ENCODE results near the gene ATOH8. TPM values are rescaled to one million over a fixed set of nuclear protein-coding genes. Genes with fewer than 3 reads are reported as not detected.

ATOH8 gene
- total RNA-seq, 2 donors from 2014 or later = 35.1 to 116 TPM

GRCh38 chr2:85731606-85732005, 22.2 kb upstream of the ATOH8 start:
- Histone ChIP-seq H3K9me3 (no peaks in the 10 kb centered on the region), H3K4me3 (no peak overlapping the region), H3K27me3 (no peaks in the 10 kb centered on the region), H3K27ac (no peak overlapping the region), H3K36me3 (no peaks in the 10 kb centered on the region), H3K4me1 (peaks cover 0 to 26% of the 10 kb centered on the region in 2 donors)
- TF ChIP-seq, protein P1, sequence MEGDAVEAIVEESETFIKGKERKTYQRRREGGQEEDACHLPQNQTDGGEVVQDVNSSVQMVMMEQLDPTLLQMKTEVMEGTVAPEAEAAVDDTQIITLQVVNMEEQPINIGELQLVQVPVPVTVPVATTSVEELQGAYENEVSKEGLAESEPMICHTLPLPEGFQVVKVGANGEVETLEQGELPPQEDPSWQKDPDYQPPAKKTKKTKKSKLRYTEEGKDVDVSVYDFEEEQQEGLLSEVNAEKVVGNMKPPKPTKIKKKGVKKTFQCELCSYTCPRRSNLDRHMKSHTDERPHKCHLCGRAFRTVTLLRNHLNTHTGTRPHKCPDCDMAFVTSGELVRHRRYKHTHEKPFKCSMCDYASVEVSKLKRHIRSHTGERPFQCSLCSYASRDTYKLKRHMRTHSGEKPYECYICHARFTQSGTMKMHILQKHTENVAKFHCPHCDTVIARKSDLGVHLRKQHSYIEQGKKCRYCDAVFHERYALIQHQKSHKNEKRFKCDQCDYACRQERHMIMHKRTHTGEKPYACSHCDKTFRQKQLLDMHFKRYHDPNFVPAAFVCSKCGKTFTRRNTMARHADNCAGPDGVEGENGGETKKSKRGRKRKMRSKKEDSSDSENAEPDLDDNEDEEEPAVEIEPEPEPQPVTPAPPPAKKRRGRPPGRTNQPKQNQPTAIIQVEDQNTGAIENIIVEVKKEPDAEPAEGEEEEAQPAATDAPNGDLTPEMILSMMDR (IDR thresholded peaks at IDR 0.05) = no peak
- DNase-seq (ENCODE audit: low spot score) = no peak

DNA sequence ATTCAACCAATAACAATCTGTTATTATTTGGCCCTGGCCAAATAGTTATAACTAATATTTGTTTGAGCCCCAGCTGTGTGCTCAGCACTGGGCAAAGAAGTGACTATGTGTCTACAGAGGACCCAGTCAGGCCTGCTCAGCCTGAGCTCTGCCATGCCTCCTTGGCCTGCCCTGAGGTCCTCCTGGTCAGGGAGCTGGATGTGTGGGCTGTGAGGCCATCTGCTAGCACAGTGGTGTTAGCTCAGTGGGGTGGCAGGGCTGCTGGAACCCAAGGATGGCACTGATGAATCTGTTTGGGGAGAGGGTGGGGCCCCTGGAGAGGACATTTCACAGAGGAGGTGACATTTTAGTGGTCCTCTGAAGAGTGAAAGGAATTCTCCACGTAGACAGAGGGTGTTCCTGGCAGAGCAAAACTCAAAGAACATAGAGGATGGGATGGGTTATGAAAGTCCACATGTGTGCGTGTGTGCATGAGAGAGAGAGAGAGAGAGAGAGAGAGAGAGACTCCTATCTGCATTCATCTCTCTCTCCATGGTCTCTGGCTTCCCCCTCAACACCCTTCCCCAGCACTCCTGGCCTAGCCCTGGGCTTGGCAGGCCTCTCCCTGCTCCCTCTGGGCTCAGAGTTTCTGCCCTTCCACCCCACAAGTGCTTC, 21.2 kb upstream of the ATOH8 start:
- TF ChIP-seq, protein P1 (IDR thresholded peaks at IDR 0.05) = no peak
- Histone ChIP-seq H3K27ac (no peak overlapping the region), H3K4me1 (peaks cover 0 to 29% of the 10 kb centered on the region in 2 donors), H3K36me3 (no peaks in the 10 kb centered on the region), H3K4me3 (no peak overlapping the region), H3K27me3 (no peaks in the 10 kb centered on the region), H3K9me3 (no peaks in the 10 kb centered on the region)
- DNase-seq (ENCODE audit: low spot score) = no peak

- TF ChIP-seq, protein P1 (IDR thresholded peaks at IDR 0.05) = no peak
- H3K27me3 ChIP-seq = no peaks in the 10 kb centered on the region
- no peak overlapping the region for H3K4me3 ChIP-seq
- no peaks in the 10 kb centered on the region for H3K9me3 ChIP-seq
- H3K4me1 ChIP-seq = peaks cover 0 to 27% of the 10 kb centered on the region in 2 donors
- no peak for DNase-seq (ENCODE audit: low spot score)
- no peaks in the 10 kb centered on the region for H3K36me3 ChIP-seq
- peak overlapping the region; percentile 19 to 21 for H3K27ac ChIP-seq
Measured at GRCh38 chr2:85733121-85733960, 20.4 kb upstream of the ATOH8 start.

- TF ChIP-seq, protein P1 (IDR thresholded peaks at IDR 0.05) = no peak
- Histone ChIP-seq H3K4me1 (peaks cover 0 to 20% of the 10 kb centered on the region in 2 donors), H3K27ac (peak overlapping the region; percentile 19 to 21), H3K36me3 (no peaks in the 10 kb centered on the region), H3K9me3 (no peaks in the 10 kb centered on the region), H3K27me3 (no peaks in the 10 kb centered on the region), H3K4me3 (no peak overlapping the region)
- no peak for DNase-seq (ENCODE audit: low spot score)
Measured at GRCh38 chr2:85734015-85734414, 19.8 kb upstream of the ATOH8 start.

GRCh38 chr2:85734942-85735608, 18.7 kb upstream of the ATOH8 start:
- Histone ChIP-seq H3K36me3 (no peaks in the 10 kb centered on the region), H3K4me3 (no peak overlapping the region), H3K9me3 (no peaks in the 10 kb centered on the region), H3K27me3 (no peaks in the 10 kb centered on the region), H3K27ac (no peak overlapping the region), H3K4me1 (peaks cover 0 to 18% of the 10 kb centered on the region in 2 donors)
- no peak for DNase-seq (ENCODE audit: low spot score)
- TF ChIP-seq, protein P1 (IDR thresholded peaks at IDR 0.05) = no peak
